OCI-LY1 (cell line): ENCODE data around the gene FHIT.

Source experiments
- CTCF ChIP-seq: fragments of 200-600 bp; sonication (generic), shearing (Covaris generic); IDR thresholded peaks from 2 replicates; pipeline ENCODE4 v1.5.1; 2017; ENCODE audit warnings: mild to moderate bottlenecking, antibody characterized with exemption, low read length, moderate library complexity, mixed read lengths
- EZH2 ChIP-seq: fragments of 200-600 bp; sonication (generic), shearing (Covaris generic); IDR thresholded peaks from 2 replicates; pipeline ENCODE4 v1.8.0; 2017; ENCODE audit warnings: borderline replicate concordance, mixed run types, mild to moderate bottlenecking, antibody characterized with exemption, low read length, moderate library complexity, mixed read lengths

DNA sequence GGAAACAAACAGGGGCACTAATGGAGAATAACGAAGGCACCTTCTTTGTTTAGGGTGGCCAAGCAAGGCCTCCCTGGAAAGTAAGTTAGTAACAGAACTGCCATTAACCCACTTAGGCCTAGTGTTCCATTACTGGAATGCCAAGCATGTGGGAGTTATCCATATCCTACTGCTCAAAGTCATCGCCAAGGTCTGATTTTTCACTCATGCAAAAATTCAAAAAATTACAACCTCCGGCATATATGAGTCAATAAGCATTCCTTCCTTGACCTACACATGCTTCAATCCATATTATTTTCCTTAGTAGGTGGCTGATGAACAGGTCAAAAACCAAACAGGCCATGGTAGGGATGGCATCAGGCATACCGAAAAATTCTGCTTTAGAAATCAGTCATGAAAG lies 1097.2 kb downstream of the FHIT start:
- no peak for TF ChIP-seq CTCF
- no peak for TF ChIP-seq EZH2
